ENCODE data around the gene CNTNAP5.

The CNTNAP5 gene

DNA sequence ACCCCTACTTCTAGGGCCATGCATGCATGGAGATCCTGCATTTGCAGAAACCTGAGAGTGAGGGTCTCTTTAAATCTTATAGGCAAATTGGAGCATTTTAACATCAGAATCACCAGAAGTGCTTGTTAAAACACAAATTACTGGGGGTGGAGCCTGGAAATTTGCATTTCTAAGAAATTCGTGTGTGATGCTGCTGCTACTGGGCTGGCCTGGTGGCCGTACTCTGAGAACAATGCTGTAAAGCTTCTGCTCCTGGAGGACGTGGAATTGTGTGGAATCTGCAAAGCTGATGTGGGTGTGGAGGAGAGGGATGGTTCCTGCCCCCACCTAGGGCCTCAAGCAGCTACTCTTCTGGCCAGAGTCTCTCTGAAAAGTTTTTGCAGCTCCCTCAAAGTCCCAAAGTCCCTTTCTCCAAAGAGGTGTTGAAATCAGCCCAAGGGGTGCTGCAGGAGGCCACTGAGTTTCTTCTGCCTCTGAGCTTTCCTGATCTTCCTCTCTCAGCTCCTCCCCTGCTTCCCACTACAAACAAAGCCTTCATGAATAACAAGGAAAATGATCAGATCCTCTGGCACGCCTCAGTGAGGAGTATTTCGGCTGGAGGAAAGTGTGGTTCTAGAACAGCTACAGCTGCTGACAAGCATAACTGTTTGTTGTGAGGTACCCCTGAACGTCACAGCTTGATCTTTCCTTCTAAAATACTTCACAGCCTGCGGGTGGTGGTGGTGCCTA lies 508.3 kb downstream of the CNTNAP5 start:
- Histone ChIP-seq H3K27ac (ENCODE audit: low read depth, low read length) (no peak overlapping the region), H3K18ac (ENCODE audit: low read length) (no peak overlapping the region)

DNA sequence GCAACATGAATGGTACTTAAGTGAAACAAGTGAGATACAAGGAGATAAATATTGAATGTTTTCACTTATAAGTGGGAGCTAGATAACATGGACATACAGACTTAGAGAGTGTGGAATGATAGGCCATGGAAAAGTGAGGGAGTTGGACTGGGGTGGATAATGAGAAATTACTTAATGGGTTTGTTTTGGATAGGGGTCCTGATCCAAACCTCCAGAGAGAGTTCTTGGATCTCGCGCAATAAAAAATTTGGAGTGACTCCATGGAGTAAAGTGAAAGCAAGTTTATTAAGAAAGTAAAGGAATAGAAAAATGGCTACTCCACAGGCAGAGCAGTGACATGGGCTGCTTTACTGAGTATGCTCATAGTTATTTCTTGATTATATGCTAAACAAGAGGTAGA lies 508.9 kb downstream of the CNTNAP5 start:
- H3K79me2 ChIP-seq (ENCODE audit: control insufficient read depth, insufficient read depth, low read length), result no peaks in the 10 kb centered on the region
- no peak overlapping the region for H3K4me3 ChIP-seq (ENCODE audit: low read length)
- H3K9ac ChIP-seq (ENCODE audit: low read length), result no peak overlapping the region
- no peak overlapping the region for H3K23ac ChIP-seq (ENCODE audit: low read length)
- no peak overlapping the region for H3K56ac ChIP-seq (ENCODE audit: low read length)
- no peaks in the 10 kb centered on the region for H3K27me3 ChIP-seq (ENCODE audit: insufficient read depth, low read length, poor library complexity)
- H3K27ac ChIP-seq (ENCODE audit: low read depth, low read length), result no peak overlapping the region
- no peak overlapping the region for H2BK120ac ChIP-seq (ENCODE audit: low read depth, low read length)
- no peak overlapping the region for H4K8ac ChIP-seq (ENCODE audit: low read depth, low read length)
- no CpG with 5 or more reads among the region's 2 CpGs for WGBS (ENCODE audit: extremely low coverage, insufficient coverage, low lambda C conversion rate)
- no peak for DNase-seq
- H3K4me2 ChIP-seq (ENCODE audit: low read length), result no peak overlapping the region
- H4K5ac ChIP-seq (ENCODE audit: low read length), result no peak overlapping the region
- H3K4ac ChIP-seq (ENCODE audit: low read depth, low read length), result no peak overlapping the region
- H3K18ac ChIP-seq (ENCODE audit: low read length), result no peak overlapping the region
- H3K79me1 ChIP-seq (ENCODE audit: low read length), result no peaks in the 10 kb centered on the region
- no peaks in the 10 kb centered on the region for H3K4me1 ChIP-seq (ENCODE audit: control insufficient read depth, low read depth, low read length)
- no peaks in the 10 kb centered on the region for H3K36me3 ChIP-seq (ENCODE audit: control insufficient read depth, insufficient read depth, low read length)
- H2AK5ac ChIP-seq (ENCODE audit: low read length), result no peak overlapping the region
- H2BK15ac ChIP-seq (replicated peaks; ENCODE audit: low read depth), result no peak overlapping the region
- H2BK5ac ChIP-seq (ENCODE audit: low read length), result no peak overlapping the region

More for the DNA sequence above, 508.3 kb downstream of the CNTNAP5 start:
- WGBS (ENCODE audit: extremely low coverage, insufficient coverage, low lambda C conversion rate), result no CpG with 5 or more reads among the region's 7 CpGs
- Histone ChIP-seq H2AK5ac (ENCODE audit: low read length) (no peak overlapping the region), H3K79me2 (ENCODE audit: control insufficient read depth, insufficient read depth, low read length) (no peaks in the 10 kb centered on the region), H3K79me1 (ENCODE audit: low read length) (no peaks in the 10 kb centered on the region), H3K4ac (ENCODE audit: low read depth, low read length) (no peak overlapping the region), H3K9ac (ENCODE audit: low read length) (no peak overlapping the region), H3K23ac (ENCODE audit: low read length) (no peak overlapping the region), H2BK120ac (ENCODE audit: low read depth, low read length) (no peak overlapping the region), H3K27me3 (ENCODE audit: insufficient read depth, low read length, poor library complexity) (no peaks in the 10 kb centered on the region), H3K36me3 (ENCODE audit: control insufficient read depth, insufficient read depth, low read length) (no peaks in the 10 kb centered on the region), H3K4me3 (ENCODE audit: low read length) (no peak overlapping the region), H2BK15ac (replicated peaks; ENCODE audit: low read depth) (no peak overlapping the region), H4K8ac (ENCODE audit: low read depth, low read length) (no peak overlapping the region), H3K4me1 (ENCODE audit: control insufficient read depth, low read depth, low read length) (no peaks in the 10 kb centered on the region), H3K4me2 (ENCODE audit: low read length) (no peak overlapping the region), H4K5ac (ENCODE audit: low read length) (no peak overlapping the region), H2BK5ac (ENCODE audit: low read length) (no peak overlapping the region), H3K56ac (ENCODE audit: low read length) (no peak overlapping the region)
- no peak for DNase-seq

DNA sequence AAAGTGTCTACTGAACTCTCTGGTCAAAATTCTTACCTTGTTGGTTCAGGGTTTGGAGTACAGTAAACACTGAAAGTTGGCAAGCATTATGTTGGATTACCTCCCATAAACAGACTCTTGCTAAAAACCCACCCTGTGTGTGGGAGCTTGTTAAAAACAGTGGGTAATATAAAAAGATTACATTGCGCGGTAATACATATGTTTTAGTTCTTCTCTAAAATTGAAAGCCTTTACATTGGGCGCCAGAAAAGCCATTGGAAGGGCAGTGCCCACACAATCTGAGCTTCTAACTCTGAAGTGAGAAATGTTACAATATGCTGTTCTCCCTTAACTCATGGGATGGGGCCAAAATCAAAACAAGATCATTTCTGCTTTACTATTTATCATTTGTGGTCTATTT lies 510.7 kb downstream of the CNTNAP5 start:
- H3K9ac ChIP-seq (ENCODE audit: low read length), result no peak overlapping the region
- no peaks in the 10 kb centered on the region for H3K27me3 ChIP-seq (ENCODE audit: insufficient read depth, low read length, poor library complexity)
- H2BK15ac ChIP-seq (replicated peaks; ENCODE audit: low read depth), result no peak overlapping the region
- no peak overlapping the region for H3K23ac ChIP-seq (ENCODE audit: low read length)
- H3K18ac ChIP-seq (ENCODE audit: low read length), result no peak overlapping the region
- H3K79me2 ChIP-seq (ENCODE audit: control insufficient read depth, insufficient read depth, low read length), result no peaks in the 10 kb centered on the region
- H2AK5ac ChIP-seq (ENCODE audit: low read length), result no peak overlapping the region
- no peak overlapping the region for H3K4ac ChIP-seq (ENCODE audit: low read depth, low read length)
- no peak overlapping the region for H3K27ac ChIP-seq (ENCODE audit: low read depth, low read length)
- H4K8ac ChIP-seq (ENCODE audit: low read depth, low read length), result no peak overlapping the region
- no CpG with 5 or more reads among the region's 3 CpGs for WGBS (ENCODE audit: extremely low coverage, insufficient coverage, low lambda C conversion rate)
- H3K36me3 ChIP-seq (ENCODE audit: control insufficient read depth, insufficient read depth, low read length), result no peaks in the 10 kb centered on the region
- H3K4me2 ChIP-seq (ENCODE audit: low read length), result no peak overlapping the region
- H4K5ac ChIP-seq (ENCODE audit: low read length), result no peak overlapping the region
- DNase-seq, result no peak
- no peaks in the 10 kb centered on the region for H3K79me1 ChIP-seq (ENCODE audit: low read length)
- no peak overlapping the region for H2BK5ac ChIP-seq (ENCODE audit: low read length)
- H3K4me1 ChIP-seq (ENCODE audit: control insufficient read depth, low read depth, low read length), result no peaks in the 10 kb centered on the region
- no peak overlapping the region for H3K56ac ChIP-seq (ENCODE audit: low read length)
- H3K4me3 ChIP-seq (ENCODE audit: low read length), result no peak overlapping the region
- no peak overlapping the region for H2BK120ac ChIP-seq (ENCODE audit: low read depth, low read length)

DNA sequence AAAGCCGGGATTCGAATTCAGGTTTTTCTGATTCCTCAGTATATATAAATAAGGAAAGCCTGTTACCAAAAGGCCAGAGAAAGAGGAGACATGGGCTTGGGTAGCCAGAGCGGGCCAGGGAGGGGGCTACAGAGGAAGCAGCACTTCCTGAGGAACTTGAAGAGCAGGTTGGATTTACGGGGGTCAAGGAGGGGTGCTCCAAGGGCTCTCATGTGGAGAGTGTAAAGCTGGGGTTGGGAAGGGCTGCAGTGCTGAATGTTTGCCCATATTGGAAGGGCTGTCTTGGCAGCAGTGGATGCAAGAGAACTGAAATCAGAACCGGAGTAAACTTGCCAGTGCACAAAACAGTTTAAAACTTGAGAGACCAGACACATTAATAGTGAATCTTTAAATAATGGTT lies 511.5 kb downstream of the CNTNAP5 start:
- H3K79me2 ChIP-seq (ENCODE audit: control insufficient read depth, insufficient read depth, low read length), result no peaks in the 10 kb centered on the region
- no CpG with 5 or more reads among the region's 5 CpGs for WGBS (ENCODE audit: extremely low coverage, insufficient coverage, low lambda C conversion rate)
- H3K36me3 ChIP-seq (ENCODE audit: control insufficient read depth, insufficient read depth, low read length), result no peaks in the 10 kb centered on the region
- H3K4me1 ChIP-seq (ENCODE audit: control insufficient read depth, low read depth, low read length), result no peaks in the 10 kb centered on the region
- no peak overlapping the region for H2BK120ac ChIP-seq (ENCODE audit: low read depth, low read length)
- H3K4me2 ChIP-seq (ENCODE audit: low read length), result no peak overlapping the region
- H4K8ac ChIP-seq (ENCODE audit: low read depth, low read length), result no peak overlapping the region
- H3K18ac ChIP-seq (ENCODE audit: low read length), result no peak overlapping the region
- no peak overlapping the region for H4K5ac ChIP-seq (ENCODE audit: low read length)
- no peaks in the 10 kb centered on the region for H3K27me3 ChIP-seq (ENCODE audit: insufficient read depth, low read length, poor library complexity)
- H2BK15ac ChIP-seq (replicated peaks; ENCODE audit: low read depth), result no peak overlapping the region
- DNase-seq, result no peak
- H2AK5ac ChIP-seq (ENCODE audit: low read length), result no peak overlapping the region
- no peak overlapping the region for H3K9ac ChIP-seq (ENCODE audit: low read length)
- H3K27ac ChIP-seq (ENCODE audit: low read depth, low read length), result no peak overlapping the region
- no peak overlapping the region for H3K23ac ChIP-seq (ENCODE audit: low read length)
- no peak overlapping the region for H2BK5ac ChIP-seq (ENCODE audit: low read length)
- H3K79me1 ChIP-seq (ENCODE audit: low read length), result no peaks in the 10 kb centered on the region
- no peak overlapping the region for H3K4ac ChIP-seq (ENCODE audit: low read depth, low read length)
- no peak overlapping the region for H3K56ac ChIP-seq (ENCODE audit: low read length)
- no peak overlapping the region for H3K4me3 ChIP-seq (ENCODE audit: low read length)

DNA sequence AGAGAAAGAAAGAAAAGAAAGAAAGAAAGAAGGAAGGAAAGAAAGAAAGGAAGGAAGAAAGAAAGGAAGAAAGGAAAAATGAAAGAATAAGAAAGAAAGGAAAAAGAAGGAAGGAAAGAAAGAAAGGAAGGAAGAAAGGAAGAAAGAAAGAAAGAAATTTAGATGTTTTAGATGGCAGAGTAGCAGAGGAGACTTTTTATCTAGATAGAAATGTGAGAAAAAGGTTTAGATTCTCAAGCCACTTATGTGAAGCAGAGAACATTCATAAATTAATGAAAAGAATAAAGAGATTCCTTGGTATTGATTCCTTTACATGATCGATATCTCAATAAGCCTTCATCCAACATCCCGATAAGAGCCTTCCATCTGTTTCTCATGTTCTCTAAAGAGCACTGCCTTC lies 513.5 kb downstream of the CNTNAP5 start:
- Histone ChIP-seq H2AK5ac (ENCODE audit: low read length) (no peak overlapping the region), H4K8ac (ENCODE audit: low read depth, low read length) (no peak overlapping the region), H2BK15ac (replicated peaks; ENCODE audit: low read depth) (no peak overlapping the region), H3K4ac (ENCODE audit: low read depth, low read length) (no peak overlapping the region), H3K36me3 (ENCODE audit: control insufficient read depth, insufficient read depth, low read length) (no peaks in the 10 kb centered on the region), H3K4me1 (ENCODE audit: control insufficient read depth, low read depth, low read length) (no peaks in the 10 kb centered on the region), H3K18ac (ENCODE audit: low read length) (no peak overlapping the region), H3K27ac (ENCODE audit: low read depth, low read length) (no peak overlapping the region), H3K27me3 (ENCODE audit: insufficient read depth, low read length, poor library complexity) (no peaks in the 10 kb centered on the region), H3K9ac (ENCODE audit: low read length) (no peak overlapping the region), H3K4me3 (ENCODE audit: low read length) (no peak overlapping the region), H3K23ac (ENCODE audit: low read length) (no peak overlapping the region), H3K56ac (ENCODE audit: low read length) (no peak overlapping the region), H2BK120ac (ENCODE audit: low read depth, low read length) (no peak overlapping the region), H3K79me2 (ENCODE audit: control insufficient read depth, insufficient read depth, low read length) (no peaks in the 10 kb centered on the region), H4K5ac (ENCODE audit: low read length) (no peak overlapping the region), H2BK5ac (ENCODE audit: low read length) (no peak overlapping the region), H3K79me1 (ENCODE audit: low read length) (no peaks in the 10 kb centered on the region), H3K4me2 (ENCODE audit: low read length) (no peak overlapping the region)
- WGBS (ENCODE audit: extremely low coverage, insufficient coverage, low lambda C conversion rate), result no CpG with 5 or more reads among the region's 2 CpGs
- no peak for DNase-seq

DNA sequence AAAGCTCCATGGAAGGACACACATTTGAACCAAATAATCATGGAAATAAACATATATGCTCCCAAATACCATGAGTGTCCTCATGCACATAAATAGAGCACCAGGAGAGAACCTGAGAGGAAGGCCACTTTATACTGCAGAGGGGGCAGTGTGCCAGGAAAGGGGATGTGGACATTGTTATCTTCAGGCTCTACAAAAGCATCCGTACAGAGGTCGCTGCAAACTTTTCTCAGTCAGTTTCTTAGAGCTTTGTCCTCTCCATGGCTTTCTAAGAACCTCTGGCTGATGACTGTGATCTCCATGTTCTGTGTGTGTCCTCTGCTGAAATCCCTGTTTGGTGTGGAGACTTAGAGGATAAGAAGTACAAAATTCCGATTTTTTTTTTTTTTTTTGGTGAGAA lies 515.7 kb downstream of the CNTNAP5 start:
- H2BK120ac ChIP-seq (ENCODE audit: low read depth, low read length), result no peak overlapping the region
- no peak overlapping the region for H3K4me2 ChIP-seq (ENCODE audit: low read length)
- no peak overlapping the region for H4K8ac ChIP-seq (ENCODE audit: low read depth, low read length)
- H3K27me3 ChIP-seq (ENCODE audit: insufficient read depth, low read length, poor library complexity), result no peaks in the 10 kb centered on the region
- no peak overlapping the region for H3K18ac ChIP-seq (ENCODE audit: low read length)
- no CpG with 5 or more reads among the region's 3 CpGs for WGBS (ENCODE audit: extremely low coverage, insufficient coverage, low lambda C conversion rate)
- H3K4me3 ChIP-seq (ENCODE audit: low read length), result no peak overlapping the region
- no peak overlapping the region for H2BK15ac ChIP-seq (replicated peaks; ENCODE audit: low read depth)
- no peak overlapping the region for H4K5ac ChIP-seq (ENCODE audit: low read length)
- H3K27ac ChIP-seq (ENCODE audit: low read depth, low read length), result no peak overlapping the region
- H3K4me1 ChIP-seq (ENCODE audit: control insufficient read depth, low read depth, low read length), result no peaks in the 10 kb centered on the region
- no peaks in the 10 kb centered on the region for H3K36me3 ChIP-seq (ENCODE audit: control insufficient read depth, insufficient read depth, low read length)
- H3K9ac ChIP-seq (ENCODE audit: low read length), result no peak overlapping the region
- no peaks in the 10 kb centered on the region for H3K79me1 ChIP-seq (ENCODE audit: low read length)
- no peak overlapping the region for H3K56ac ChIP-seq (ENCODE audit: low read length)
- H3K4ac ChIP-seq (ENCODE audit: low read depth, low read length), result no peak overlapping the region
- no peak overlapping the region for H2AK5ac ChIP-seq (ENCODE audit: low read length)
- no peak overlapping the region for H2BK5ac ChIP-seq (ENCODE audit: low read length)
- no peak overlapping the region for H3K23ac ChIP-seq (ENCODE audit: low read length)
- no peak for DNase-seq
- no peaks in the 10 kb centered on the region for H3K79me2 ChIP-seq (ENCODE audit: control insufficient read depth, insufficient read depth, low read length)
